HG03139 (cell line): Measurements from ENCODE around the gene ASB15.
"Not testable (repeated sequence)": the region's sequence is repeated elsewhere in the genome, so short reads cannot be mapped to it uniquely, and the experiment has no call there.

Source experiments
- ATAC-seq: cut with Tn5 transposase; IDR thresholded peaks from one replicate; pipeline ENCODE4 v1.9.1; 2021; ENCODE audit not compliant: unreplicated experiment

ASB15 gene

GRCh38 chr7:123634011-123634573 lies 32.5 kb downstream of the ASB15 start:
- not testable (repeated sequence) for ATAC-seq

- no peak for ATAC-seq
Measured at GRCh38 chr7:123635551-123636359, 34.1 kb downstream of the ASB15 start.

GRCh38 chr7:123637203-123637602 lies 35.6 kb downstream of the ASB15 start:
- no peak for ATAC-seq

- ATAC-seq, result no peak
Measured at GRCh38 chr7:123637878-123638277, 36.3 kb downstream of the ASB15 start.

- ATAC-seq, result no peak
Measured at GRCh38 chr7:123639631-123640030, 38.0 kb downstream of the ASB15 start.

GRCh38 chr7:123640583-123640982 lies 39.0 kb downstream of the ASB15 start:
- ATAC-seq, result no peak

- no peak for ATAC-seq
Measured at GRCh38 chr7:123641901-123642300, 40.3 kb downstream of the ASB15 start.

- no peak for ATAC-seq
Measured at GRCh38 chr7:123643495-123644441, 42.1 kb downstream of the ASB15 start.

GRCh38 chr7:123645516-123645915 lies 43.9 kb downstream of the ASB15 start:
- no peak for ATAC-seq

GRCh38 chr7:123647106-123647730 lies 45.6 kb downstream of the ASB15 start:
- ATAC-seq, result no peak

GRCh38 chr7:123649964-123650363 lies 48.3 kb downstream of the ASB15 start:
- ATAC-seq, result no peak

GRCh38 chr7:123650595-123650994 lies 49.0 kb downstream of the ASB15 start:
- ATAC-seq, result no peak

GRCh38 chr7:123652406-123652805 lies 50.8 kb downstream of the ASB15 start:
- no peak for ATAC-seq

GRCh38 chr7:123653162-123653561 lies 51.5 kb downstream of the ASB15 start:
- ATAC-seq, result no peak

GRCh38 chr7:123655614-123656013 lies 54.0 kb downstream of the ASB15 start, which contains the start of gene LMOD2:
Gene LMOD2 (plus strand): TSS chr7:123655866. CDS start chr7:123655964, 98 bp downstream.
- ATAC-seq, result no peak

GRCh38 chr7:123656544-123657303 lies 55.1 kb downstream of the ASB15 start:
- ATAC-seq, result no peak

- no peak for ATAC-seq
Measured at GRCh38 chr7:123657304-123657685, 55.7 kb downstream of the ASB15 start.

- no peak for ATAC-seq
Measured at GRCh38 chr7:123658023-123658422, 56.4 kb downstream of the ASB15 start.

- ATAC-seq, result no peak
Measured at GRCh38 chr7:123660514-123661354, 59.1 kb downstream of the ASB15 start.
